ENCODE results near the gene APEH. TPM values are rescaled to one million over a fixed set of nuclear protein-coding genes. Genes with fewer than 3 reads are reported as not detected.

The APEH gene
- total RNA-seq, 1 experiment from 2014 or later, result 273 TPM

GRCh38 chr3:49649576-49649975 lies 24.6 kb upstream of the APEH start:
- H3K27me3 Mint-ChIP-seq (ENCODE audit: low read depth), result no peaks in the 10 kb centered on the region
- H3K27ac Mint-ChIP-seq, result no peak overlapping the region
- CTCF ChIA-PET, result no interaction called here
- POLR2A ChIA-PET, result no interaction called here
- H3K4me1 Mint-ChIP-seq, result no peaks in the 10 kb centered on the region
- no peaks in the 10 kb centered on the region for H3K9me3 Mint-ChIP-seq
- H3K4me3 Mint-ChIP-seq, result no peak overlapping the region
- no peaks in the 10 kb centered on the region for H3K36me3 Mint-ChIP-seq
- ATAC-seq, result no peak
- TF ChIP-seq ESRRA (CRISPR knock-in tag; IDR thresholded peaks at IDR 0.05; ENCODE audit: borderline replicate concordance), result no peak
- no peak for DNase-seq (ENCODE audit: low spot score)

GRCh38 chr3:49650177-49650576 lies 24.0 kb upstream of the APEH start:
- TF ChIP-seq ZNF512 (CRISPR knock-in tag; IDR thresholded peaks at IDR 0.05; ENCODE audit: borderline replicate concordance) (no peak), FOXP4 (CRISPR knock-in tag; IDR thresholded peaks at IDR 0.05) (no peak), PREB (CRISPR knock-in tag; IDR thresholded peaks at IDR 0.05; ENCODE audit: borderline replicate concordance) (no peak), ATF2 (CRISPR knock-in tag; IDR thresholded peaks at IDR 0.05; ENCODE audit: borderline replicate concordance, low read depth) (no peak), ZNF263 (CRISPR knock-in tag; IDR thresholded peaks at IDR 0.05; ENCODE audit: low read depth) (no peak), USF1 (CRISPR knock-in tag; IDR thresholded peaks at IDR 0.05) (no peak)
- ChIA-PET POLR2A (no interaction called here), CTCF (no interaction called here)
- no peaks in the 10 kb centered on the region for H3K36me3 Mint-ChIP-seq
- no peak overlapping the region for H3K4me3 Mint-ChIP-seq
- DNase-seq (ENCODE audit: low spot score) (no peak), ATAC-seq (no peak)
- H3K4me1 Mint-ChIP-seq, result no peaks in the 10 kb centered on the region
- H3K27ac Mint-ChIP-seq, result no peak overlapping the region
- no peaks in the 10 kb centered on the region for H3K27me3 Mint-ChIP-seq (ENCODE audit: low read depth)
- H3K9me3 Mint-ChIP-seq, result no peaks in the 10 kb centered on the region

GRCh38 chr3:49650637-49651036 lies 23.5 kb upstream of the APEH start:
- no peak for ATAC-seq
- no peaks in the 10 kb centered on the region for H3K27me3 Mint-ChIP-seq (ENCODE audit: low read depth)
- POLR2A ChIA-PET, result no interaction called here
- CTCF ChIA-PET, result no interaction called here
- no peaks in the 10 kb centered on the region for H3K9me3 Mint-ChIP-seq
- no peaks in the 10 kb centered on the region for H3K4me1 Mint-ChIP-seq
- DNase-seq (ENCODE audit: low spot score), result no peak
- H3K27ac Mint-ChIP-seq, result no peak overlapping the region
- H3K4me3 Mint-ChIP-seq, result no peak overlapping the region
- no peaks in the 10 kb centered on the region for H3K36me3 Mint-ChIP-seq
- TF ChIP-seq KAT7 (CRISPR knock-in tag; IDR thresholded peaks at IDR 0.05; ENCODE audit: borderline replicate concordance), result no peak
- no peak for TF ChIP-seq ZNF263 (CRISPR knock-in tag; IDR thresholded peaks at IDR 0.05; ENCODE audit: low read depth)
- no peak for TF ChIP-seq ATF3 (CRISPR knock-in tag; conservative IDR thresholded peaks at IDR 0.05)
- no peak for TF ChIP-seq ZNF416 (CRISPR knock-in tag; IDR thresholded peaks at IDR 0.05)
- no peak for TF ChIP-seq TEAD4 (CRISPR knock-in tag; IDR thresholded peaks at IDR 0.05)
- TF ChIP-seq ETV6 (CRISPR knock-in tag; IDR thresholded peaks at IDR 0.05), result no peak
- no peak for TF ChIP-seq MXD4 (CRISPR knock-in tag; IDR thresholded peaks at IDR 0.05; ENCODE audit: borderline replicate concordance)
- TF ChIP-seq EMX1 (CRISPR knock-in tag; IDR thresholded peaks at IDR 0.05), result no peak
- TF ChIP-seq ZNF396 (CRISPR knock-in tag; IDR thresholded peaks at IDR 0.05; ENCODE audit: borderline replicate concordance), result no peak
- no peak for TF ChIP-seq USF1 (CRISPR knock-in tag; IDR thresholded peaks at IDR 0.05)
- no peak for TF ChIP-seq ESRRA (CRISPR knock-in tag; IDR thresholded peaks at IDR 0.05; ENCODE audit: borderline replicate concordance)
- no peak for TF ChIP-seq ZNF423 (CRISPR knock-in tag; IDR thresholded peaks at IDR 0.05)
- no peak for TF ChIP-seq STAT6 (CRISPR knock-in tag; conservative IDR thresholded peaks at IDR 0.05; ENCODE audit: low read depth)
- no peak for TF ChIP-seq OVOL2 (CRISPR knock-in tag; IDR thresholded peaks at IDR 0.05; ENCODE audit: borderline replicate concordance)
- no peak for TF ChIP-seq SOX15 (CRISPR knock-in tag; IDR thresholded peaks at IDR 0.05)
- no peak for TF ChIP-seq GRHL2 (CRISPR knock-in tag; IDR thresholded peaks at IDR 0.05; ENCODE audit: insufficient replicate concordance, severe bottlenecking)
- no peak for TF ChIP-seq SP1 (CRISPR knock-in tag; conservative IDR thresholded peaks at IDR 0.05)
- TF ChIP-seq GABPB1 (CRISPR knock-in tag; IDR thresholded peaks at IDR 0.05), result no peak
